ENCODE measurements around the gene MLX.

GRCh38 chr17:42565523-42566214 lies 1.2 kb upstream of the MLX start:
- no peak for TF ChIP-seq POLR2AphosphoS5 (IDR thresholded peaks at IDR 0.05)
- TF ChIP-seq CTCF (IDR thresholded peaks at IDR 0.05) = no peak
- no peak for TF ChIP-seq POLR2A (IDR thresholded peaks at IDR 0.05)
- no peak for TF ChIP-seq EP300 (IDR thresholded peaks at IDR 0.05)
